Natural killer cell (primary cell): Measurements from ENCODE around the gene RYR2. TPM values are rescaled to one million over a fixed set of nuclear protein-coding genes. Genes with fewer than 3 reads are reported as not detected.

ENCODE experiments used
- ATAC-seq, 3 donors: fragments of 150-1000 bp in 2 of 3; fragments of 200-7000 bp in 1 of 3; cut with Tn5 transposase; 1 replicate in 1 of 3; 2 replicates in 2 of 3; pipeline ENCODE4 v1.10.0; 2021; ENCODE audit warnings: mild to moderate bottlenecking in 2 of 3, moderate library complexity in 2 of 3
- DNase-seq, 2 donors: peaks; one replicate each; pipeline versions ENCODE4 v3.0.0 to v3.0.0-alpha.2; 2013 to 2021; ENCODE audit warnings: mixed read lengths in 1 of 2
- H3K27ac ChIP-seq: one replicate; pipeline ENCODE4 v1.5.1; 2013; ENCODE audit warnings: mild to moderate bottlenecking, low read length
- H3K27me3 ChIP-seq: one replicate; pipeline ENCODE4 v1.6.1; 2013; ENCODE audit warnings: low read length; ENCODE audit not compliant: control insufficient read depth, insufficient read depth
- H3K36me3 ChIP-seq: one replicate; pipeline ENCODE4 v1.6.1; 2013; ENCODE audit warnings: low read length; ENCODE audit not compliant: control insufficient read depth, insufficient read depth
- H3K4me1 ChIP-seq: one replicate; pipeline ENCODE4 v1.6.1; 2013; ENCODE audit warnings: low read length; ENCODE audit not compliant: control insufficient read depth, insufficient read depth
- H3K4me3 ChIP-seq: one replicate; pipeline ENCODE4 v1.5.1; 2013; ENCODE audit warnings: low read length
- H3K9me3 ChIP-seq: one replicate; pipeline ENCODE4 v1.6.1; 2013; ENCODE audit warnings: low read length; ENCODE audit not compliant: control insufficient read depth, insufficient read depth
- H3K27ac Mint-ChIP-seq, 2 donors: one replicate each; pipeline ENCODE4 v1.8.0; 2022; ENCODE audit warnings: mild to moderate bottlenecking in 2 of 2, mixed read lengths in 2 of 2, moderate library complexity in 1 of 2
- H3K27me3 Mint-ChIP-seq, 2 donors: one replicate each; pipeline ENCODE4 v1.8.0; 2022; ENCODE audit warnings: low read depth in 2 of 2, mixed read lengths in 2 of 2
- H3K36me3 Mint-ChIP-seq: one replicate; pipeline ENCODE4 v1.8.0; 2022; ENCODE audit warnings: mixed read lengths
- H3K4me1 Mint-ChIP-seq, 2 donors: one replicate each; pipeline ENCODE4 v1.8.0; 2022; ENCODE audit warnings: mixed read lengths in 2 of 2
- H3K4me3 Mint-ChIP-seq: one replicate; pipeline ENCODE4 v1.8.0; 2022; ENCODE audit warnings: mild to moderate bottlenecking, moderate library complexity, mixed read lengths
- H3K9me3 Mint-ChIP-seq, 2 donors: one replicate each; pipeline ENCODE4 v1.8.0; 2022; ENCODE audit warnings: mixed read lengths in 2 of 2
- CTCF ChIP-seq: fragments of 200-600 bp; IDR thresholded peaks from one replicate; pipeline ENCODE4 v1.8.0; 2022; ENCODE audit warnings: antibody characterized with exemption
- WGBS: methylation state at CpG from one replicate; pipeline ENCODE4 v1.1.7; 2013; ENCODE audit warnings: missing lambda C conversion rate; ENCODE audit not compliant: insufficient coverage; 5-methylcytosine and 5-hydroxymethylcytosine counted together
- intact Hi-C: fragments of 100-400 bp; cut with micrococcal nuclease; formaldehyde crosslinking; loops from one replicate; pipeline ENCODE4 v1.14.2; 2022
- total RNA-seq, 4 donors: library from RNA; stranded (reverse); fragments of 120-200 nt in 1 of 4; gene quantifications; one replicate each; pipeline versions ENCODE4 v1.2.3 to v1.2.4, GENCODE V29; 2013 to 2022

RYR2 gene
- total RNA-seq, 3 donors from 2014 or later (not counting 1 experiment from before 2014, with no cell fraction given), result 0.13 to 1.2 (median 0.38) TPM

GRCh38 chr1:237736372-237737029, 694.5 kb downstream of the RYR2 start:
- Mint-ChIP-seq H3K27me3 (no peaks in the 10 kb centered on the region), H3K27ac (peak overlapping the region; percentile 78 to 88), H3K4me1 (peaks cover 38 to 40% of the 10 kb centered on the region in 2 donors), H3K9me3 (peaks cover 0 to 2% of the 10 kb centered on the region in 2 donors), H3K4me3 (peak overlapping the region; percentile 72), H3K36me3 (no peaks in the 10 kb centered on the region)
- TF ChIP-seq CTCF, result no peak
- Histone ChIP-seq H3K27ac (peak overlapping the region; percentile 33), H3K4me1 (peaks cover 10% of the 10 kb centered on the region), H3K27me3 (no peaks in the 10 kb centered on the region), H3K36me3 (no peaks in the 10 kb centered on the region), H3K4me3 (no peak overlapping the region), H3K9me3 (no peaks in the 10 kb centered on the region)
- intact Hi-C loops, result no loop called here
- 58% methylated on average over 8 of the region's 8 CpGs for WGBS
- ATAC-seq (peak; percentile 79 to 86 (median 84)), DNase-seq (peak in 1 of 2 donors; percentile 50)

GRCh38 chr1:237737448-237737847, 695.5 kb downstream of the RYR2 start:
- Histone ChIP-seq H3K9me3 (no peaks in the 10 kb centered on the region), H3K36me3 (no peaks in the 10 kb centered on the region), H3K4me1 (peaks cover 10% of the 10 kb centered on the region), H3K4me3 (no peak overlapping the region), H3K27ac (peak overlapping the region; percentile 33), H3K27me3 (no peaks in the 10 kb centered on the region)
- Mint-ChIP-seq H3K4me3 (peak overlapping the region; percentile 72), H3K27ac (peak overlapping the region; percentile 78 to 88), H3K27me3 (no peaks in the 10 kb centered on the region), H3K36me3 (no peaks in the 10 kb centered on the region), H3K9me3 (peaks cover 0 to 2% of the 10 kb centered on the region in 2 donors), H3K4me1 (peaks cover 38 to 40% of the 10 kb centered on the region in 2 donors)
- intact Hi-C loops, result no loop called here
- DNase-seq (no peak), ATAC-seq (peak in 2 of 3 donors; percentile 54 to 58)
- no peak for TF ChIP-seq CTCF

GRCh38 chr1:237737938-237738610, 696.1 kb downstream of the RYR2 start:
- Histone ChIP-seq H3K4me3 (no peak overlapping the region), H3K4me1 (peaks cover 10% of the 10 kb centered on the region), H3K36me3 (no peaks in the 10 kb centered on the region), H3K9me3 (no peaks in the 10 kb centered on the region), H3K27me3 (no peaks in the 10 kb centered on the region), H3K27ac (peak overlapping the region; percentile 23)
- ATAC-seq (no peak), DNase-seq (no peak)
- WGBS, result 84% methylated on average over 5 of the region's 5 CpGs
- peaks cover 38 to 40% of the 10 kb centered on the region in 2 donors for H3K4me1 Mint-ChIP-seq
- H3K4me3 Mint-ChIP-seq, result peak overlapping the region; percentile 72
- H3K27ac Mint-ChIP-seq, result peak overlapping the region; percentile 78 to 88
- intact Hi-C loops, result no loop called here
- no peaks in the 10 kb centered on the region for H3K36me3 Mint-ChIP-seq
- no peaks in the 10 kb centered on the region for H3K27me3 Mint-ChIP-seq
- TF ChIP-seq CTCF, result no peak
- peaks cover 0 to 2% of the 10 kb centered on the region in 2 donors for H3K9me3 Mint-ChIP-seq
